K562 (cell line): ENCODE measurements around the gene HKDC1. TPM values are rescaled to one million over a fixed set of nuclear protein-coding genes. Genes with fewer than 3 reads are reported as not detected.
A peak's percentile ranks its signal among the peaks of the same experiment; 100 is the strongest.
"Not testable (repeated sequence)": the region's sequence is repeated elsewhere in the genome, so short reads cannot be mapped to it uniquely, and the experiment has no call there.

ENCODE experiments used
- ATAC-seq: fragments of 200-7000 bp; cut with Tn5 transposase; 3 replicates; pipeline ENCODE4 v1.9.1; 2020; ENCODE audit warnings: moderate library complexity
- BruUV-seq: library from RNA; stranded (reverse); fragments of 400-500 nt; replicated peaks from 2 replicates; lab custom pipeline; 2021; lab: Mats Ljungman, UMichigan
- CTCF ChIA-PET: fragments of 300-600 bp; formaldehyde crosslinking; extraction: SDS; loops from one replicate; lab custom pipeline; 2021; ENCODE audit warnings: low intra/inter-chr PET ratio; lab: Yijun Ruan, JAX
- POLR2A ChIA-PET: fragments of 300-600, 350-650 bp; sonication (Branson Sonifier 250); formaldehyde crosslinking; extraction: SDS; loops from one replicate; lab custom pipeline; 2021; ENCODE audit warnings: antibody characterized with exemption, inconsistent platforms; lab: Yijun Ruan, JAX
- DNase-seq, 4 experiments: peaks; one replicate each; pipeline versions ENCODE4 v3.0.0 to v3.0.0-alpha.2; 2011 to 2018; ENCODE audit warnings: low spot score in 3 of 4, mixed read lengths in 3 of 4; ENCODE audit errors: extremely low read depth in 1 of 4
- FAIRE-seq: peaks from 2 replicates; lab custom pipeline; 2011; peaks lifted over from hg19 to GRCh38; lab: Jason Lieb, UNC
- H2AFZ ChIP-seq: 2 replicates; pipeline ENCODE4 v1.6.0; 2011; ENCODE audit warnings: low read depth, low read length, control low read depth, inconsistent platforms
- H3K27ac ChIP-seq: fragments of 200-600 bp; 3 replicates; pipeline ENCODE4 v1.8.0; 2011; ENCODE audit warnings: low read depth, mild to moderate bottlenecking, control low read depth, inconsistent platforms, low read length, moderate library complexity, mixed read lengths; ENCODE audit errors: extremely low read depth
- H3K27me3 ChIP-seq, 2 experiments: fragments of 300-600 bp in 1 of 2; 2 replicates in 1 of 2; 3 replicates in 1 of 2; pipeline versions ENCODE4 v1.6.0 to v1.8.0; 2011; ENCODE audit warnings: inconsistent platforms in 2 of 2, low read length in 2 of 2, mild to moderate bottlenecking in 1 of 2, mixed read lengths in 1 of 2, moderate library complexity in 1 of 2; ENCODE audit not compliant: control insufficient read depth in 2 of 2, insufficient read depth in 2 of 2
- H3K36me3 ChIP-seq: fragments of 300-600 bp; 3 replicates; pipeline ENCODE4 v1.8.0; 2011; ENCODE audit warnings: mild to moderate bottlenecking, low read length, inconsistent platforms; ENCODE audit not compliant: control insufficient read depth, insufficient read depth
- H3K4me1 ChIP-seq, 2 experiments: fragments of 200-600 bp in 1 of 2; replicated peaks in 1 of 2; 2 replicates in 1 of 2; 3 replicates in 1 of 2; pipeline versions ENCODE4 v1.5.1 to v1.8.0; 2011; ENCODE audit warnings: inconsistent platforms in 2 of 2, low read length in 2 of 2, mild to moderate bottlenecking in 1 of 2, mixed read lengths in 1 of 2, moderate library complexity in 1 of 2; ENCODE audit not compliant: control insufficient read depth in 2 of 2, insufficient read depth in 2 of 2
- H3K4me2 ChIP-seq: 2 replicates; pipeline ENCODE4 v1.6.1; 2011; ENCODE audit warnings: low read length, control low read depth, inconsistent platforms, mixed read lengths; ENCODE audit not compliant: insufficient read depth
- H3K4me3 ChIP-seq: fragments of 200-600 bp; sonication (generic), shearing (Covaris generic); 2 replicates; pipeline ENCODE4 v1.5.1; 2016; ENCODE audit warnings: control low read depth, inconsistent platforms
- H3K79me2 ChIP-seq: fragments of 200-600 bp; 3 replicates; pipeline ENCODE4 v1.8.0; 2011; ENCODE audit warnings: low read length, inconsistent platforms; ENCODE audit not compliant: control insufficient read depth, insufficient read depth
- H3K9ac ChIP-seq, 2 experiments: 2 replicates each; pipeline versions ENCODE4 v1.6.0 to v1.6.1; 2011; ENCODE audit warnings: low read depth in 2 of 2, low read length in 2 of 2, control low read depth in 1 of 2, inconsistent platforms in 1 of 2, mild to moderate bottlenecking in 1 of 2, mixed read lengths in 1 of 2; ENCODE audit not compliant: insufficient read depth in 1 of 2
- H3K9me1 ChIP-seq: one replicate; pipeline ENCODE4 v1.6.0; 2011; ENCODE audit warnings: inconsistent platforms, mild to moderate bottlenecking, low read length, moderate library complexity; ENCODE audit not compliant: control insufficient read depth, insufficient read depth
- H3K9me3 ChIP-seq: replicated peaks from 2 replicates; pipeline ENCODE4 v1.5.1; 2011; ENCODE audit warnings: low read depth, low read length, inconsistent platforms; ENCODE audit not compliant: control insufficient read depth, insufficient read depth
- H4K20me1 ChIP-seq: replicated peaks from 2 replicates; pipeline ENCODE4 v1.6.1; 2011; ENCODE audit warnings: low read length, inconsistent platforms, mixed read lengths; ENCODE audit not compliant: control insufficient read depth, insufficient read depth
- ARID1B ChIP-seq: fragments of 450-650 bp; IDR thresholded peaks from 2 replicates; pipeline ENCODE4 v1.6.1; 2016; ENCODE audit warnings: antibody characterized with exemption, mild to moderate bottlenecking, inconsistent platforms
- BRD9 ChIP-seq: fragments of 450-650 bp; IDR thresholded peaks from 2 replicates; pipeline ENCODE4 v1.6.1; 2018; ENCODE audit warnings: low read depth; ENCODE audit not compliant: partially characterized antibody
- DPF2 ChIP-seq: fragments of 450-650 bp; IDR thresholded peaks from 2 replicates; pipeline ENCODE4 v1.6.1; 2016
- EP300 ChIP-seq: IDR thresholded peaks from 2 replicates; pipeline ENCODE4 v1.6.1; 2012; ENCODE audit warnings: low read length, improper control_type of control experiment
- KLF16 ChIP-seq: IDR thresholded peaks from 2 replicates; pipeline ENCODE4 v1.6.1; 2016; ENCODE audit warnings: antibody characterized with exemption
- MYBL2 ChIP-seq, 2 experiments: fragments of 450-650 bp in 1 of 2; sonication (generic) in 1 of 2; formaldehyde crosslinking in 1 of 2; IDR thresholded peaks; 2 replicates each; pipeline versions ENCODE4 v1.6.1 to v1.8.1; 2017 to 2022; ENCODE audit warnings: borderline replicate concordance in 1 of 2, inconsistent platforms in 1 of 2, low read depth in 1 of 2, mild to moderate bottlenecking in 1 of 2, missing genetic modification reagents in 1 of 2, moderate library complexity in 1 of 2
- NFIC ChIP-seq: fragments of 450-650 bp; IDR thresholded peaks from 2 replicates; pipeline ENCODE4 v1.6.1; 2017; ENCODE audit warnings: mild to moderate bottlenecking, inconsistent platforms
- PML ChIP-seq: IDR thresholded peaks from 2 replicates; pipeline ENCODE4 v1.6.1; 2012; ENCODE audit warnings: low read length, inconsistent platforms
- RNF2 ChIP-seq: sonication (generic); IDR thresholded peaks from 2 replicates; pipeline ENCODE4 v1.6.1; 2016
- SIX5 ChIP-seq, 2 experiments: IDR thresholded peaks; 2 replicates each; pipeline ENCODE4 v1.6.1; 2011; ENCODE audit warnings: low read length in 2 of 2, borderline replicate concordance in 1 of 2, low read depth in 1 of 2, mild to moderate bottlenecking in 1 of 2, moderate library complexity in 1 of 2; ENCODE audit not compliant: insufficient read depth in 1 of 2
- SMARCE1 ChIP-seq: fragments of 450-650 bp; IDR thresholded peaks from 2 replicates; pipeline ENCODE4 v1.7.1; 2016; ENCODE audit warnings: mild to moderate bottlenecking
- SOX6 ChIP-seq: fragments of 450-650 bp; IDR thresholded peaks from 2 replicates; pipeline ENCODE4 v1.6.1; 2014; ENCODE audit warnings: mild to moderate bottlenecking
- TAL1 ChIP-seq: fragments of 450-650 bp; IDR thresholded peaks from 2 replicates; pipeline ENCODE4 v1.6.1; 2016; ENCODE audit warnings: mild to moderate bottlenecking
- TEAD4 ChIP-seq, 2 experiments: sonication (generic) in 1 of 2; formaldehyde crosslinking in 1 of 2; IDR thresholded peaks; 2 replicates each; pipeline versions ENCODE4 v1.6.1 to v1.8.0; 2012 to 2022; ENCODE audit warnings: borderline replicate concordance in 1 of 2, inconsistent platforms in 1 of 2, low read length in 1 of 2, mild to moderate bottlenecking in 1 of 2, missing genetic modification reagents in 1 of 2
- TRIM28 ChIP-seq: fragments of 450-650 bp; IDR thresholded peaks from 2 replicates; pipeline ENCODE4 v1.6.1; 2017
- WGBS: fragments of 100-300 bp; shearing (Covaris generic); methylation state at CpG from one replicate; pipeline ENCODE4 v1.1.6; 2016; ENCODE audit warnings: low coverage, mixed read lengths; ENCODE audit not compliant: insufficient coverage; ENCODE audit errors: missing lambda C conversion rate; 5-methylcytosine and 5-hydroxymethylcytosine counted together
- in situ Hi-C: fragments of 300-500 bp; cut with MboI; formaldehyde crosslinking; loops from 4 replicates; pipeline ENCODE4 v1.15.0; 2018; ENCODE audit warnings: inconsistent platforms, mixed read lengths
- intact Hi-C: fragments of 100-400 bp; cut with micrococcal nuclease; formaldehyde crosslinking; loops from 2 replicates; pipeline ENCODE4 v1.14.2; 2022
- polyA plus RNA-seq, 8 experiments: library from polyadenylated mRNA; depleted of rRNA in 4 of 8; stranded (reverse) in 5 of 8; unstranded in 3 of 8; fragments of >200 nt; fragmentation: Nextera tagmentation in 2 of 8; fragmentation: Illumina TruSeq in 1 of 8; extraction: Ambion mirVana in 2 of 8; extraction: Trizol in 1 of 8; gene quantifications; 2 replicates each; pipeline versions ENCODE4 v1.2.1 to v1.2.3, GENCODE V29; 2011 to 2014; ENCODE audit warnings: inconsistent platforms in 1 of 8, missing spikeins in 1 of 8
- total RNA-seq, 7 experiments: library from RNA; depleted of rRNA in 6 of 7; stranded (reverse); fragments of >200 nt in 6 of 7; fragmentation: Illumina TruSeq in 2 of 7; extraction: Trizol in 2 of 7; gene quantifications; 2 replicates each; pipeline versions ENCODE4 v1.2.1 to v1.2.3, GENCODE V29; 2011 to 2021; ENCODE audit warnings: low replicate concordance in 1 of 7
- TF ChIP-seq, protein P1 (sequence below): fragments of 450-650 bp; IDR thresholded peaks from 2 replicates; pipeline ENCODE4 v1.6.1; 2016; ENCODE audit warnings: antibody characterized with exemption

Gene HKDC1
- total and polyA plus RNA-seq, 9 of the 15 experiments (the other 6 are each of a cell fraction or from before 2014, with no cell fraction given), result 0.04 to 0.22 (median 0.11) TPM; not detected in 5

DNA sequence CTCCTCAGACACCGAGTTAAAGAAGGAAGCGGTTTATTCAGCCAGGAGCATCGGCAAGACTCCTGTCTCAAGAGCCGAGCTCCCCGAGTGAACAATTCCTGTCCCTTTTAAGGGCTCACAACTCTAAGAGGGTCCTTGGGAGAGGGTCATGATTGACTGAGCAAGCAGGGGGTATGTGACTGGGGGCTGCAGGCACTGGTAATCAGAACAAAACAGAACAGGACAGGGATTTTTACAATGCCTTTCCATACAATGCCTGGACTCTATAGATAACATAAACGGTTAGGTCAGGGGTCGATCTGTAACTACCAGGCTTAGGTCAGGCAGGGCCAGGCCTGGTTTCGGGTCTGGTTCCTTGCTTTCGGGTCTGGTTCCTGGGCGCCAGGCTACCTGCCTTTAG, 88.2 kb downstream of the HKDC1 start (continued):
- TF ChIP-seq SMARCE1, result peak; percentile 52; the same call in 1 of the 2 replicates
- peak; percentile 88 for TF ChIP-seq ARID1B
- TF ChIP-seq DPF2, result peak; percentile 82
- peak; percentile 48 for TF ChIP-seq MYBL2 (IDR thresholded peaks at IDR 0.05; ENCODE audit: low read depth)
- TF ChIP-seq MYBL2, TEAD4 (CRISPR knock-in tag; IDR thresholded peaks at IDR 0.05; ENCODE audit: borderline replicate concordance): not testable (repeated sequence)
- TF ChIP-seq TRIM28, result peak; percentile 88
- TF ChIP-seq RNF2, result peak; percentile 53; the same call in 1 of the 2 replicates
- TF ChIP-seq TEAD4 (IDR thresholded peaks at IDR 0.05; ENCODE audit: low read length), result peak; percentile 78
- peak; percentile 87 for TF ChIP-seq TAL1
- peak; percentile 30; the same call in 1 of the 2 replicates for TF ChIP-seq KLF16
- peak; percentile 61; the same call in 1 of the 2 replicates for TF ChIP-seq NFIC
- TF ChIP-seq PML, result 0 out of 2 replicates have a peak, but pooled peaks have one; percentile 20
- TF ChIP-seq EP300, result peak; percentile 91
- TF ChIP-seq BRD9, result peak; percentile 11

DNA sequence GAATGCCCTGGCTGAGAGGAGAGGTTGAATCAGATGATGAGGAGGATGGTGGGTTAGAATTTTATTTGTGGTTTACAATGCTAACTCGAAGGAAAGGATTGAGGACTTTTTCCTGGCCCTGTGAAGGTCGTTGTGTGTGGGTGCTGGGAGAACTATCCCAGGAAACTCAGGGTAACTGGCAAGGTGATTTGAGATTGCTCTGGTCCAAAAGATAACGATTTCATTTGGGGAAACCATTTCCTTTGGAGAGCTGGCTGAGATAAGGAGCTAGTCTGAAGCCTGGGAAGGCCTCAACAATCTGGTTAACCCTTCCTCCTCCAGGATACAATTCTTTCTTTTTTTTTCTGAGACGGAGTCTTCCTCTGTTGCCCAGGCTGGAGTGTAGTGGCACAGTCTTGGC, 91.2 kb downstream of the HKDC1 start:
- intact Hi-C loops, result no loop called here
- POLR2A ChIA-PET, result no interaction called here
- 1% methylated on average over 4 of the region's 4 CpGs for WGBS
- BruUV-seq, result no TSS peak
- Histone ChIP-seq H3K9me3 (no peaks in the 10 kb centered on the region), H3K9ac (no peak overlapping the region; a peak in 1 of 4 replicates), H3K4me2 (peak overlapping the region; percentile 55), H3K79me2 (peaks cover 14% of the 10 kb centered on the region), H3K36me3 (no peaks in the 10 kb centered on the region), H4K20me1 (no peaks in the 10 kb centered on the region), H3K27ac (peak overlapping the region; percentile 8; the same call in 2 of the 3 replicates), H3K4me3 (no peak overlapping the region), H3K4me1 (peaks cover 47 to 58% of the 10 kb centered on the region in 2 experiments), H2AFZ (peak overlapping the region; percentile 61; the same call in 1 of the 2 replicates), H3K9me1 (no peaks in the 10 kb centered on the region), H3K27me3 (no peaks in the 10 kb centered on the region)
- ATAC-seq, result no peak
- FAIRE-seq, result no peak
- in situ Hi-C loops, result no loop called here
- DNase-seq, result peak in 3 of 4 experiments; percentile 50 to 56 (median 51)
- CTCF ChIA-PET, result no interaction called here
- TF ChIP-seq DPF2, result peak; percentile 54; the same call in 1 of the 2 replicates
- peak; percentile 23; the same call in 1 of the 2 replicates for TF ChIP-seq SOX6
- TF ChIP-seq, protein P1, sequence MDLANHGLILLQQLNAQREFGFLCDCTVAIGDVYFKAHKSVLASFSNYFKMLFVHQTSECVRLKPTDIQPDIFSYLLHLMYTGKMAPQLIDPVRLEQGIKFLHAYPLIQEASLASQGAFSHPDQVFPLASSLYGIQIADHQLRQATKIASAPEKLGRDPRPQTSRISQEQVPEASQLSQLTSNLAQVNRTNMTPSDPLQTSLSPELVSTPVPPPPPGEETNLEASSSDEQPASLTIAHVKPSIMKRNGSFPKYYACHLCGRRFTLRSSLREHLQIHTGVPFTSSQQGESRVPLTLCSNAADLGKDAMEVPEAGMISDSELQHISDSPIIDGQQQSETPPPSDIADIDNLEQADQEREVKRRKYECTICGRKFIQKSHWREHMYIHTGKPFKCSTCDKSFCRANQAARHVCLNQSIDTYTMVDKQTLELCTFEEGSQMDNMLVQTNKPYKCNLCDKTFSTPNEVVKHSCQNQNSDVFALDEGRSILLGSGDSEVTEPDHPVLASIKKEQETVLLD, result 0 out of 2 replicates have a peak, but pooled peaks have one; percentile 56
- TF ChIP-seq TAL1, result peak; percentile 39
- TF ChIP-seq SIX5 (IDR thresholded peaks at IDR 0.05; ENCODE audit: borderline replicate concordance in 1 of 2, insufficient read depth in 1 of 2, low read depth in 1 of 2, low read length in 2 of 2), result no peak
